GM19099 (cell line): Measurements from ENCODE around the gene TAF11L13.

Source experiments
- POLR2A ChIP-seq: IDR thresholded peaks from 3 replicates; pipeline ENCODE4 v1.6.1; 2011; ENCODE audit warnings: low read depth; ENCODE audit not compliant: insufficient read length; ENCODE audit errors: extremely low read depth

The TAF11L13 gene

GRCh38 chr5:17666726-17667235 is 34.9 kb downstream of the TAF11L13 start:
- TF ChIP-seq POLR2A = no peak

DNA sequence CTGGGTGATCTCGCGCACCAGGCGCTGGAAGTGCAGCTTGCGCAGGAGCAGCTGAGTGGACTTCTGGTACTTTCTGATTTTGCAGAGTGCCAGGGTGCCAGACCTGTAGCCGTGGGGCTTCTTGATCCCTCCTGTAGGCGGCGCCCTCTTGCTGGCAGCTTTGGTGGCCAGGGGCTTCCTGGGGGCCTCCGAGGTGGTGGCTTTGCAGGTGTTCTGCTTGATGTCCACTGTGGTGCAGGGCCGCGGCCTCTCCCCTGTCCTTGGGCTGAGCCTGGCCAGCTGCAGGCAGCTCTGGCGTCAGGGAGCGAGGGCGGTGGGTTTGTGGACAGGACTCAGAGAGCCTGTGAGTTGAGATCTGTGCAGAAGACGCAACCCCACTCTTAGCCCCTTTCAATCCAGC is 38.5 kb downstream of the TAF11L13 start:
- no peak for TF ChIP-seq POLR2A

DNA sequence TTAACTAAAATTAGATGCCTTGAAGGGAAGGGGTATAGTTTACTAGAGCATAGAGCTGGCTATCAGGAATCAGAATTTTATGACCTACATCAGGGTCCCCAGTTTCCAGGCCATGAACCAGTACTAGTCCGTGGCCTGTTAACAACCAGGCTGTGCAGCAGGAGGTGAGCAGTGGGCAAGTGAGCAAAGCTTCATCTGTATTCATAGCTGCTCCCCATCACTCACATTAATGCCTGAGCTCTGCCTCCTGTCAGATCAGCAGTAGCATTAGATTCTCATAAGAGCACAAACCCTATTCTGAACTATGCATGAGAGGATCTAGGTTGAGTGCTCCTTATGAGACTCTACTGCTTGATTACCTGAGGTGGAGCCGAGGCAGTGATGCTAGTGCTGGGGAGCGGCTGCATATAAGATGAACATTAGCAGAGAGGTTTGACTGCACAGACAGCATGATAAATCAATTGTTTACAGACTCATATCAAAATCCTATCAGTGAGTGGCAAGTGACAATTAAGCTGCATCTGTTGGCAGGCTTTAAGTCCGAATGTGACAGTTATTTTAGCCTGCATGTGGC is 47.0 kb downstream of the TAF11L13 start:
- no peak for TF ChIP-seq POLR2A

GRCh38 chr5:17679597-17680203 is 47.8 kb downstream of the TAF11L13 start:
- no peak for TF ChIP-seq POLR2A

GRCh38 chr5:17680737-17681136 is 48.8 kb downstream of the TAF11L13 start:
- TF ChIP-seq POLR2A = no peak
